HEK293 (cell line): ENCODE results near the gene SMURF1.

Experiments used
- BCL11A ChIP-seq: fragments of 450-650 bp; formaldehyde crosslinking; IDR thresholded peaks from 2 replicates; pipeline ENCODE4 v1.5.1; 2016; ENCODE audit warnings: low read depth, missing biosample characterization, missing genetic modification characterization
- SALL2 ChIP-seq: fragments of 450-650 bp; formaldehyde crosslinking; IDR thresholded peaks from 2 replicates; pipeline ENCODE4 v1.5.0; 2017; ENCODE audit warnings: missing biosample characterization, mild to moderate bottlenecking, missing genetic modification characterization, borderline replicate concordance
- ZBTB20 ChIP-seq: fragments of 450-650 bp; formaldehyde crosslinking; IDR thresholded peaks from 2 replicates; pipeline ENCODE4 v1.5.1; 2016; ENCODE audit warnings: missing biosample characterization, missing genetic modification characterization
- ZNF146 ChIP-seq: fragments of 450-650 bp; formaldehyde crosslinking; IDR thresholded peaks from 2 replicates; pipeline ENCODE4 v1.5.1; 2016; ENCODE audit warnings: missing biosample characterization, missing genetic modification characterization
- ZNF660 ChIP-seq: fragments of 450-650 bp; IDR thresholded peaks from 2 replicates; pipeline ENCODE4 v1.5.1; 2018; ENCODE audit warnings: missing biosample characterization, mild to moderate bottlenecking, missing genetic modification characterization
- TF ChIP-seq, protein P1 (sequence below): fragments of 450-650 bp; formaldehyde crosslinking; IDR thresholded peaks from 2 replicates; pipeline ENCODE4 v1.5.1; 2016; ENCODE audit warnings: missing biosample characterization, missing genetic modification characterization
- TF ChIP-seq, protein P2 (sequence below): fragments of 450-650 bp; formaldehyde crosslinking; IDR thresholded peaks from 2 replicates; pipeline ENCODE4 v1.5.1; 2016; ENCODE audit warnings: missing biosample characterization, missing genetic modification characterization

DNA sequence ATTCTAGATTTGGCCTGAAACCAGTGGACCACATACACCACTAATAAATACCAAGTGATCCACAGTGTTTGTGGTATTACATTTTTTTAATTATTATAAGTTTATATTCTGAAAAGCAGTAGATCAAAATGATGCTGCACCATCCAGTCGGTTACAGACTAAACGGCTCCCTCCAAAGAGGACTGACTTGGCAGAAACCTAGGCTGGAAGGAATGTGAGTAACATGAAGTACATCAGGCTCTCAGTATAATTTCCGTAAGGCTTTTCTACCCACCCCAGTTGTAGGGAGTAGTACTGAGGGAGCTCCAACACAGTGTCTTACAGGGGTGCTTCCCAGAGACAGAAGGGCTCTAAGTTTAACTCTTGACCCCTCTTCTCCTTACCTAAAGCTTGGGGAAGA is 146.1 kb downstream of the SMURF1 start:
- TF ChIP-seq SALL2 (tag by site-specific recombination) = no peak
- TF ChIP-seq ZNF660 (tag by site-specific recombination) = no peak
- no peak for TF ChIP-seq BCL11A (tag by site-specific recombination)
- TF ChIP-seq, protein P1, sequence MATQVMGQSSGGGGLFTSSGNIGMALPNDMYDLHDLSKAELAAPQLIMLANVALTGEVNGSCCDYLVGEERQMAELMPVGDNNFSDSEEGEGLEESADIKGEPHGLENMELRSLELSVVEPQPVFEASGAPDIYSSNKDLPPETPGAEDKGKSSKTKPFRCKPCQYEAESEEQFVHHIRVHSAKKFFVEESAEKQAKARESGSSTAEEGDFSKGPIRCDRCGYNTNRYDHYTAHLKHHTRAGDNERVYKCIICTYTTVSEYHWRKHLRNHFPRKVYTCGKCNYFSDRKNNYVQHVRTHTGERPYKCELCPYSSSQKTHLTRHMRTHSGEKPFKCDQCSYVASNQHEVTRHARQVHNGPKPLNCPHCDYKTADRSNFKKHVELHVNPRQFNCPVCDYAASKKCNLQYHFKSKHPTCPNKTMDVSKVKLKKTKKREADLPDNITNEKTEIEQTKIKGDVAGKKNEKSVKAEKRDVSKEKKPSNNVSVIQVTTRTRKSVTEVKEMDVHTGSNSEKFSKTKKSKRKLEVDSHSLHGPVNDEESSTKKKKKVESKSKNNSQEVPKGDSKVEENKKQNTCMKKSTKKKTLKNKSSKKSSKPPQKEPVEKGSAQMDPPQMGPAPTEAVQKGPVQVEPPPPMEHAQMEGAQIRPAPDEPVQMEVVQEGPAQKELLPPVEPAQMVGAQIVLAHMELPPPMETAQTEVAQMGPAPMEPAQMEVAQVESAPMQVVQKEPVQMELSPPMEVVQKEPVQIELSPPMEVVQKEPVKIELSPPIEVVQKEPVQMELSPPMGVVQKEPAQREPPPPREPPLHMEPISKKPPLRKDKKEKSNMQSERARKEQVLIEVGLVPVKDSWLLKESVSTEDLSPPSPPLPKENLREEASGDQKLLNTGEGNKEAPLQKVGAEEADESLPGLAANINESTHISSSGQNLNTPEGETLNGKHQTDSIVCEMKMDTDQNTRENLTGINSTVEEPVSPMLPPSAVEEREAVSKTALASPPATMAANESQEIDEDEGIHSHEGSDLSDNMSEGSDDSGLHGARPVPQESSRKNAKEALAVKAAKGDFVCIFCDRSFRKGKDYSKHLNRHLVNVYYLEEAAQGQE (tag by site-specific recombination) = no peak
- TF ChIP-seq ZBTB20 (tag by site-specific recombination) = no peak
- TF ChIP-seq ZNF146 (tag by site-specific recombination) = no peak
- TF ChIP-seq, protein P2, sequence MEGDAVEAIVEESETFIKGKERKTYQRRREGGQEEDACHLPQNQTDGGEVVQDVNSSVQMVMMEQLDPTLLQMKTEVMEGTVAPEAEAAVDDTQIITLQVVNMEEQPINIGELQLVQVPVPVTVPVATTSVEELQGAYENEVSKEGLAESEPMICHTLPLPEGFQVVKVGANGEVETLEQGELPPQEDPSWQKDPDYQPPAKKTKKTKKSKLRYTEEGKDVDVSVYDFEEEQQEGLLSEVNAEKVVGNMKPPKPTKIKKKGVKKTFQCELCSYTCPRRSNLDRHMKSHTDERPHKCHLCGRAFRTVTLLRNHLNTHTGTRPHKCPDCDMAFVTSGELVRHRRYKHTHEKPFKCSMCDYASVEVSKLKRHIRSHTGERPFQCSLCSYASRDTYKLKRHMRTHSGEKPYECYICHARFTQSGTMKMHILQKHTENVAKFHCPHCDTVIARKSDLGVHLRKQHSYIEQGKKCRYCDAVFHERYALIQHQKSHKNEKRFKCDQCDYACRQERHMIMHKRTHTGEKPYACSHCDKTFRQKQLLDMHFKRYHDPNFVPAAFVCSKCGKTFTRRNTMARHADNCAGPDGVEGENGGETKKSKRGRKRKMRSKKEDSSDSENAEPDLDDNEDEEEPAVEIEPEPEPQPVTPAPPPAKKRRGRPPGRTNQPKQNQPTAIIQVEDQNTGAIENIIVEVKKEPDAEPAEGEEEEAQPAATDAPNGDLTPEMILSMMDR = no peak
